Esophagus muscularis mucosa (tissue), 4 donors: ENCODE data around the gene RAB44. TPM values are rescaled to one million over a fixed set of nuclear protein-coding genes. Genes with fewer than 3 reads are reported as not detected.

ENCODE experiments used
- DNase-seq: peaks from one replicate; pipeline ENCODE4 v3.0.0-alpha.2; 2017; ENCODE audit errors: extremely low spot score
- H3K27ac ChIP-seq, 4 donors: fragments of 200-600 bp; sonication (generic); replicated peaks in 1 of 4; 1 replicate in 3 of 4; 2 replicates in 1 of 4; pipeline ENCODE4 v1.5.1; 2016 to 2019; ENCODE audit warnings: mild to moderate bottlenecking in 1 of 4
- H3K27me3 ChIP-seq, 4 donors: fragments of 200-600 bp; sonication (generic); one replicate each; pipeline versions ENCODE4 v1.5.1 to v1.6.0; 2016 to 2019
- H3K36me3 ChIP-seq, 4 donors: fragments of 200-600 bp; sonication (generic); one replicate each; pipeline ENCODE4 v1.5.1; 2016 to 2019
- H3K4me1 ChIP-seq, 4 donors: fragments of 200-600 bp; sonication (generic); one replicate each; pipeline ENCODE4 v1.5.1; 2016 to 2019
- H3K4me3 ChIP-seq, 4 donors: fragments of 200-600 bp; sonication (generic); 1 replicate in 2 of 4; 2 replicates in 2 of 4; pipeline ENCODE4 v1.5.1; 2016 to 2019; ENCODE audit warnings: mild to moderate bottlenecking in 4 of 4, moderate library complexity in 1 of 4
- H3K9me3 ChIP-seq, 4 donors: fragments of 200-600 bp; sonication (generic); 1 replicate in 3 of 4; 2 replicates in 1 of 4; pipeline ENCODE4 v1.5.1; 2016 to 2019
- EP300 ChIP-seq: sonication (generic); formaldehyde crosslinking; IDR thresholded peaks from one replicate; pipeline ENCODE4 v1.6.1; 2017; ENCODE audit warnings: antibody characterized with exemption
- POLR2A ChIP-seq: fragments of 450-650 bp; IDR thresholded peaks from one replicate; pipeline ENCODE4 v1.6.1; 2017; ENCODE audit warnings: antibody characterized with exemption, moderate library complexity, mild to moderate bottlenecking, low read depth
- POLR2AphosphoS5 ChIP-seq, 2 donors: sonication (generic); formaldehyde crosslinking; IDR thresholded peaks; one replicate each; pipeline ENCODE4 v1.6.1; 2017; ENCODE audit warnings: antibody characterized with exemption in 2 of 2
- WGBS: methylation state at CpG from one replicate; pipeline ENCODE4 v1.1.5; 2018; 5-methylcytosine and 5-hydroxymethylcytosine counted together
- intact Hi-C: fragments of 100-400 bp; cut with DNase I; formaldehyde crosslinking; loops from one replicate; pipeline ENCODE4 v1.15.1; 2023
- total RNA-seq, 4 donors: library from RNA; depleted of rRNA; stranded (reverse); fragments of >200 nt; gene quantifications; one replicate each; pipeline versions ENCODE4 v1.1.0 to v1.2.1, GENCODE V29; 2016
- TF ChIP-seq, protein P1 (sequence below), 3 experiments: fragments of 200-600 bp in 2 of 3; fragments of 450-650 bp in 1 of 3; sonication (generic) in 2 of 3; IDR thresholded peaks; one replicate each; pipeline ENCODE4 v1.5.1; 2017 to 2019; ENCODE audit warnings: antibody characterized with exemption in 3 of 3, mild to moderate bottlenecking in 2 of 3, moderate library complexity in 1 of 3

RAB44 gene, protein sequence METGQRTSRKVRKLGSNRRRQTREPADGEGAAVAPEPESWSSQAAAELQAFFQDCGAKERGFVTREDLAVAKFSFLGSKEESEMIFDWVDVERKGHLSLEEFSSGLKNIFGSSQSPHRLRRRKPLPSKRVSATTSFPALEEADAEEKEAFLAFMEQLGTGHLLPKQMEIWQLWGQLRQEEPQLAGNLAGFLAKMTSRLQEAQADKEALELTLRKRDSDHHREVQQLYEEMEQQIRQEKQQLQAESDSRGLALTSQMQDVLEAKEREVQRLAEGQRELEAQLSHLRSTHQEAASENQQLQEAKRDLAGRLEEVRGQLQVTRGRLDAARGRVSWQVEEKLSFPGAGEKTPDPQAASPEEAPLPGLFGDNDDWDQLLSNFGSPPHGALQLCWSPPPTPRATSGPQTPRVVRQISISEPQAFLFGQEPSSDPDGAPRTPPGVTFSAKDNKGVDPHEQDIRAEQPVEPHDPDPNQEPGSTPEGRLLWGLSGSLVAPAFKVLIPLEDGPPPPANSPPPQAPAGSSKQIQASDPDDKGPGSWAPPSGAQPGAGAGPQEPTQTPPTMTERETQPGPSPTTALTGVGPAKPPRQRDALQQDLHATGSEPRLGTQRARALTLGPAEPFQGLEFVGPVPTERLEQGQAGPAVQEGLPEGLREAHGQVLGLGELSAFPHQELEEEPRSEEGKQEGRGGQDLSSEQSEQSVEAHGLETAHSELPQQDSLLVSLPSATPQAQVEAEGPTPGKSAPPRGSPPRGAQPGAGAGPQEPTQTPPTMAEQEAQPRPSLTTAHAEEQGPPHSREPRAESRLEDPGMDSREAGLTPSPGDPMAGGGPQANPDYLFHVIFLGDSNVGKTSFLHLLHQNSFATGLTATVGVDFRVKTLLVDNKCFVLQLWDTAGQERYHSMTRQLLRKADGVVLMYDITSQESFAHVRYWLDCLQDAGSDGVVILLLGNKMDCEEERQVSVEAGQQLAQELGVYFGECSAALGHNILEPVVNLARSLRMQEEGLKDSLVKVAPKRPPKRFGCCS
- 1 to 10 TPM in 2 of 4 donors, under 1 TPM in 2; 0.19 to 1.5 (median 0.94) TPM for total RNA-seq

DNA sequence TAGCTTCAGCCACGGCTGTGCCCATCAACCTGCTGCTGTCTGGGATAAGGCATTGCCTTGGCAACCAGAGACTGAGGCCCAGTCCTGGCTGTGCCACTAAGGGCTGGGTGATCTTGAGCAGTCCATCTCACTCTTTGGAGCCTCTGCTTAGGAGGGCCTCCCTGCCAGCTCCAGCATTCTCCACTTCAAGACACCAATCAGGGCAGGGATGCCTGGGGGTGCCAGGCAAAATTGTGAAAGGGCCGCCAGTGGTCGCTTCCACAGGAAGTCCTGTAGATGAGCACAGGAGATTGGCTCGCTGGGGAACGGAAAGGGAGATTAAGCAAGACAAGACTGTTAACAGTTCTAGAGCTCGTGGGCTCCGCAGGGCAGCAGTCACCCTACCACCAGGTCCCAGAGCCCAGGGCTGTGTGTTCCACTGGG, at the start of gene RAB44:
Gene RAB44 (plus strand): TSS at position 346 of the 423 bp plus-strand sequence. CDS start 6,410 bp downstream, outside the sequence.
- no peak for TF ChIP-seq EP300
- TF ChIP-seq, protein P1, sequence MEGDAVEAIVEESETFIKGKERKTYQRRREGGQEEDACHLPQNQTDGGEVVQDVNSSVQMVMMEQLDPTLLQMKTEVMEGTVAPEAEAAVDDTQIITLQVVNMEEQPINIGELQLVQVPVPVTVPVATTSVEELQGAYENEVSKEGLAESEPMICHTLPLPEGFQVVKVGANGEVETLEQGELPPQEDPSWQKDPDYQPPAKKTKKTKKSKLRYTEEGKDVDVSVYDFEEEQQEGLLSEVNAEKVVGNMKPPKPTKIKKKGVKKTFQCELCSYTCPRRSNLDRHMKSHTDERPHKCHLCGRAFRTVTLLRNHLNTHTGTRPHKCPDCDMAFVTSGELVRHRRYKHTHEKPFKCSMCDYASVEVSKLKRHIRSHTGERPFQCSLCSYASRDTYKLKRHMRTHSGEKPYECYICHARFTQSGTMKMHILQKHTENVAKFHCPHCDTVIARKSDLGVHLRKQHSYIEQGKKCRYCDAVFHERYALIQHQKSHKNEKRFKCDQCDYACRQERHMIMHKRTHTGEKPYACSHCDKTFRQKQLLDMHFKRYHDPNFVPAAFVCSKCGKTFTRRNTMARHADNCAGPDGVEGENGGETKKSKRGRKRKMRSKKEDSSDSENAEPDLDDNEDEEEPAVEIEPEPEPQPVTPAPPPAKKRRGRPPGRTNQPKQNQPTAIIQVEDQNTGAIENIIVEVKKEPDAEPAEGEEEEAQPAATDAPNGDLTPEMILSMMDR (IDR thresholded peaks at IDR 0.05): no peak
- no peak for TF ChIP-seq POLR2A
- TF ChIP-seq POLR2AphosphoS5 (IDR thresholded peaks at IDR 0.05): no peak
- no peaks in the 10 kb centered on the region for H3K9me3 ChIP-seq
- no peak within 1 kb of the TSS for H3K27ac ChIP-seq
- H3K4me1 ChIP-seq: peaks cover 5 to 7% (median 6%) of the 10 kb centered on the region in 4 donors
- H3K4me3 ChIP-seq: no peak within 1 kb of the TSS
- WGBS: 100% methylated on average over 1 of the region's 7 CpGs
- intact Hi-C loops: no loop called here
- no peaks in the 10 kb centered on the region for H3K36me3 ChIP-seq
- H3K27me3 ChIP-seq: no peaks in the 10 kb centered on the region
- no peak for DNase-seq

DNA sequence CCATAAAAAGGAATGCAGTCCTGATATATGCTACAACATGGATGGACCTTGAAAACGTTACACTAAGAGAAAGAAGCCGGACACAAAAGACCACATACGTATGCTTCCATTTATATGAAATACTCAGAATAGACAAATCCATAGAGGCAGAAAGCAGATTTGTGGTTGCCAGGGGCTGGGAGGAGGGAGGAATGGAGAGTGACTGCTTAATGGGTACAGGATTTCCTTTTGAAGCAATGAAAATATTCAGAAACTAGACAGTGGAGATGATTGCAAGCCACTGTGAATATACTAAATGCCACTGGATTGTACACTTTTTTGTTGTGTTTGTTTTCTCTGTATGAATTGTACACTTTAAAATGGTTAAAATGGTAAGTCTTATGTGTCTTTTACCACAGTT, 48.5 kb upstream of the RAB44 start:
- Histone ChIP-seq H3K4me1 (peaks cover 0 to 8% (median 0%) of the 10 kb centered on the region in 4 donors), H3K9me3 (no peaks in the 10 kb centered on the region), H3K27me3 (no peaks in the 10 kb centered on the region), H3K36me3 (no peaks in the 10 kb centered on the region), H3K27ac (no peak overlapping the region), H3K4me3 (no peak overlapping the region)
- TF ChIP-seq EP300 (no peak), POLR2AphosphoS5 (IDR thresholded peaks at IDR 0.05) (no peak), POLR2A (no peak)
- TF ChIP-seq, protein P1 (IDR thresholded peaks at IDR 0.05): no peak
- no peak for DNase-seq
- intact Hi-C loops: no loop called here
- 78% methylated on average over 3 of the region's 3 CpGs for WGBS

DNA sequence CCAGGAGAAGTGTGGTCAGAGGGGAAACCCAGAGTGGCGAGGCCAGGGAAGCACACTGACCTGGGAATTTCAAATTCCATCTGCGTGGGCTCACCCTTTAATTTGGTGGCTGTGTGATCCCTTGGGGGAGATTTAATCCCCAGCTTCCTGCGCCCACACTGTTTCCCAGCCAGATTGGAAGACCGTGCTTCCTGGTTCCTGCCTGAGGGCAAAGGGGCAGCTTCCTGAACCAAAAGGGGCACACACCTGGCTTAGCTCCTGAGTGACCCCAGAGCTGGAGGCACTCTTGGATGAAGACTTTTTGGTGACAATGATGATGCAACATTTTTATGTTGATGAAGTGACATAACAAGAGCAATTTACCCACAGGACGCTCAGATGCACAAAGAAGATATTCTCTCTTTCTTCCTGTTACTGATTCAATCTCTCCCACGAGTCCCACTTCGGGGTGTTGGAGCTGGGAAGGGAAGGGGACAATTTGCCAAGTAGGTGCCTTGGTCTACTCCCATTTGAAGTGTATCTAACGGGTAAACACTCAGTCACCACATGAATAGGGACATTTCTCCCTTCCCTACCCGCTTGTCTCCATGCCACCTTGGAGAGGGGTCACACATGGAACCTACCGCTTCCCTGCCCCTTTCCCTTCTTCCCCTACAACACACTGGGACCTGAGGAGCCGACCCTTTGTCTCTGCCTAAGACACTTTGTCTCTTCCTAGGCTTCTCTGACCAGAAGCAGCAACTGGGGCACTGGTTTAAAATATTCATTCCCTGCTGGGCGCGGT, 47.7 kb upstream of the RAB44 start:
- Histone ChIP-seq H3K27ac (no peak overlapping the region), H3K4me1 (peaks cover 0 to 8% (median 0%) of the 10 kb centered on the region in 4 donors), H3K4me3 (no peak overlapping the region), H3K9me3 (no peaks in the 10 kb centered on the region), H3K27me3 (no peaks in the 10 kb centered on the region), H3K36me3 (no peaks in the 10 kb centered on the region)
- intact Hi-C loops: no loop called here
- WGBS: 70% methylated on average over 13 of the region's 13 CpGs
- TF ChIP-seq, protein P1 (IDR thresholded peaks at IDR 0.05): no peak
- TF ChIP-seq EP300 (no peak), POLR2A (no peak), POLR2AphosphoS5 (IDR thresholded peaks at IDR 0.05) (no peak)
- no peak for DNase-seq

DNA sequence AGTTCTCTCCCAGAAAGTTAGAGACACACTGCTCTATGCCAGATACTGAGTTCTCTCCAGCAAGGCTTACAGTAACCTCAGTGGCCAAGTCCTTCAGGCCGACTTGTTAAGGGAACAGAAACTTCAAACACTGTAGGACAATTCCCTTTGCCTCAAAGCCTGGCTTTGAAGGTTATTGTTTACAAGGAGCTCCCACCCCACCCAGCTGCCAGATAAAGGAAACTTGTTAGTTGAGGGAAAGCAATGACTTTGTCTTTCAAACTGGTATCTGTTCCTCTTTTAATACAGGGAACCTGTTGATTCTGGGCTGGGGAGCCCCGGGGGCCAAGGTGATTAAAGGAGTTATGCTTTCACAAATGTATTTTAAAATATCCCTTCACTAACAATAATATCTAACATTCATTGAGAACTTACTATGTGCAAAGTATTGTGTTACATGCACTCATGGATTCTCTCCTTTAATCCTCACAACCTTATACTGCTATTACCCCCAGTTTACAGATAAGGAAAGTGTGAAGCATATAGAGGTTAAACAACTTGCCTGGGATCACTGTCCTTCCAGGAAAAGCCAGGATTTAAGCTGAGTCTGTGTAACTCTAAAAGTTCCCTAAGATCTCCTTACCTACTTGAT, 46.7 kb upstream of the RAB44 start:
- H3K27ac ChIP-seq: no peak overlapping the region
- DNase-seq: no peak
- H3K4me1 ChIP-seq: peaks cover 0 to 8% (median 0%) of the 10 kb centered on the region in 4 donors
- intact Hi-C loops: no loop called here
- no peak overlapping the region for H3K4me3 ChIP-seq
- TF ChIP-seq, protein P1 (IDR thresholded peaks at IDR 0.05): no peak
- no peak for TF ChIP-seq POLR2A
- no peak for TF ChIP-seq POLR2AphosphoS5 (IDR thresholded peaks at IDR 0.05)
- no peak for TF ChIP-seq EP300
- H3K27me3 ChIP-seq: peaks cover 0 to 2% (median 0%) of the 10 kb centered on the region in 4 donors
- WGBS: 72% methylated on average over 2 of the region's 2 CpGs
- H3K9me3 ChIP-seq: no peaks in the 10 kb centered on the region
- H3K36me3 ChIP-seq: no peaks in the 10 kb centered on the region
